Retinal pigment epithelial cell (primary cell): ENCODE data around the gene TSKS.
A peak's percentile ranks its signal among the peaks of the same experiment; 100 is the strongest.

ENCODE experiments used
- DNase-seq: peaks from one replicate; pipeline ENCODE4 v3.0.0-alpha.2; 2010; ENCODE audit warnings: low read depth
- H3K4me3 ChIP-seq: 2 replicates; pipeline ENCODE4 v1.5.1; 2011; ENCODE audit warnings: mild to moderate bottlenecking, low read length, control low read depth, moderate library complexity
- CTCF ChIP-seq: conservative IDR thresholded peaks from 2 replicates; pipeline ENCODE4 v1.5.1; 2011; ENCODE audit warnings: low read depth, low read length, control low read depth, inconsistent platforms

The TSKS gene

DNA sequence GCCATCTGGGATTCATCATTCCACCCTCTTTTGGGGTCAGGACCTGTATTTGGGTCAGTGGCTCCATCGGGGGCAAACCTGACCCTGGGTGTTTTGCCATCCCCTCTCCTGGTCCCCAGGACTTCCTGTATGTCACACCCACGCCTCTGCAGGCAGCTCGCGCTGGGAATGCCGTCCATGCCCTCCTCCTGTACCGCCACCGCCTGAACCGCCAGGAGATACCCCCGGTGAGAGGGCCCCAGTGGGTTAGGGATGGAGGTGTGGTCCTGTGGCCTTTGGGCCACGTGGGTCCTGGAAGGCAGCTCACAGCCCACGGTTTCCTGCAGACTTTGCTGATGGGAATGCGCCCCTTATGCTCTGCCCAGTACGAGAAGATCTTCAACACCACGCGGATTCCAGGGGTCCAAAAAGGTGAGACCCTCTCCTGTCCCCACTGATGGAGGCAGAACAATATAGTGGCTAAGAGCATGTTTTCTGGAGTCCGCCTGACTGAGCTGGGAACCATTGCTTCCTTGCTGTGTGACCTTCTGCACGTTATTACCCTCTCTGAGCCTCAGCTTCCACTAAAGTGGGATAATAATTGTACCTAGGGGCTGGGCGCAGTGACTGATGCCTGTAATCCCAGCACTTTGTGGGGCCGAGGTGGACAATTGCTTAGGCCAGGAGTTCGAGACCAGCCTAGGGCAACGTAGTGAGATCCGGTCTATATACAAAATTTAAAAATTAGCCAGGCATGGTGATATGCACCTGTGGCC is 58.0 kb downstream of the TSKS start:
- DNase-seq: no peak
- no peak for TF ChIP-seq CTCF
- no peak overlapping the region for H3K4me3 ChIP-seq

GRCh38 chr19:49701271-49701786 is 61.8 kb downstream of the TSKS start:
- DNase-seq: no peak
- TF ChIP-seq CTCF: no peak
- H3K4me3 ChIP-seq: no peak overlapping the region

GRCh38 chr19:49700563-49700962 is 62.5 kb downstream of the TSKS start:
- TF ChIP-seq CTCF: no peak
- DNase-seq: no peak
- no peak overlapping the region for H3K4me3 ChIP-seq

- no peak for TF ChIP-seq CTCF
- no peak for DNase-seq
- H3K4me3 ChIP-seq: no peak overlapping the region
Measured at GRCh38 chr19:49699364-49699763, 63.7 kb downstream of the TSKS start.

DNA sequence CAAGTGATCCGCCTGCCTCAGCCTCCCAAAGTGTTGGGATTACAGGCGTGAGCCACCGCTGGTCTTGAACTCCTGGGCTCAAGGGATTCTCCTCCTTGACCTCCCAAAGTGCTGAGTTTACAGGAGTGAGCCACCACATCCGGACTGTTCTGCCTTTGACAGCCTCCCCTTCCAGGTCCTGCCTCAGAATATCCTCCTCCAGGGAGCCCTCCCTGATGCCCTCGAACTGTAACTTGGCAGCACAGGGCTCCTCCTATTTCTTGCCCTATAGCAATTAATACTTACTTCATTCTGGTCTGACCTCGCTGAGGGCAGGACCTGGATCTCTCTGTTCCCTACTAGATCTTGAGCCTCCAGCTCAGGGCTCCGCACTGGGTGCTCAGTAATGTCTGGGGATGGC is 66.2 kb downstream of the TSKS start:
- H3K4me3 ChIP-seq: no peak overlapping the region
- no peak for DNase-seq
- no peak for TF ChIP-seq CTCF

DNA sequence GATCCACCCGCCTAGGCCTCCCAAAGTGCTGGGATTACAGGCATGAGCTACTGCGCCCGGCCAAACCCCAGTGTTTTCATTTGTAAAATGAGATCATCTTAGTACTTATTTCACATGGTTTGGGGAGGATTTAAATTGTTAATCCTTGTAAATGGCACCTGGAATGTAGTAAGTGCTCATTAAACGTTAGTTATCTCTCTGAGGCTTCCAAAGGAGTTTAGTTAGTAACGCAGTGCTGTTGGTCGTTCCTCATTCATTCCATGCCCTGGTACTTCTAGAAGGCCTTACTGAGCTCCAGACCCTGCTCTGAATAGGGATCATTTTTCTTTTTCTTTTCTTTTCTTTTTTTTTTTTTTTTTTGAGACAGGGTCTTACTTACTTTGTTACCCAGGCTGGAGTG is 67.0 kb downstream of the TSKS start:
- no peak overlapping the region for H3K4me3 ChIP-seq
- TF ChIP-seq CTCF: no peak
- DNase-seq: no peak

DNA sequence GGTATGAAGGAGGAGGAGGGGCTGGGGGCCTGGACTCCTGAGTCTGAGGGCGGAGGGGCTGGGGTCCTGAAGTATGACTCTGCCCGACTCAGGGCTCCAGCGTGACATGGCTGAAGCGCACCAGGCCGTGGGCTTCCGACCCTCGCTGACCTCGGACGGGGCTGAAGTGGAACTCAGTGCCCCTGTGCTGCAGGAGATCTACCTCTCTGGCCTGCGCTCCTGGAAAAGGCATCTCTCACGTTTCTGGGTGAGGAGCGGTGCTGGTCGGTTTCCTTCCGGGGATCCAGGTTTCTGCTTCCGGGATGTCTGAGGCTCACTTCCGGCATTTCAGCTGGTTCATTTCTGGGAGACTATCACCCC is 71.0 kb downstream of the TSKS start:
- peak overlapping the region; percentile 68 for H3K4me3 ChIP-seq
- no peak for TF ChIP-seq CTCF
- no peak for DNase-seq
